Stimulated activated CD8-positive, alpha-beta memory T cell treated with anti-CD3 and anti-CD28 coated beads, Interleukin-7, amount 100 ng/mL, for 48 hours (primary cell): ENCODE data around the gene HMX2.

Source experiments
- DNase-seq, 2 donors: peaks; one replicate each; pipeline ENCODE4 v3.0.0-alpha.2; 2020; ENCODE audit warnings: low read depth in 1 of 2; ENCODE audit errors: extremely low read depth in 1 of 2

HMX2 gene

GRCh38 chr10:123136806-123137642 is 10.9 kb upstream of the HMX2 start:
- DNase-seq: no peak

- no peak for DNase-seq
These were observed 8.8 kb upstream of the HMX2 start for GRCh38 chr10:123139165-123139520.

GRCh38 chr10:123139521-123140163 is 8.3 kb upstream of the HMX2 start:
- DNase-seq: no peak

GRCh38 chr10:123140164-123140982 is 7.6 kb upstream of the HMX2 start:
- no peak for DNase-seq

- no peak for DNase-seq
These were observed 6.9 kb upstream of the HMX2 start for GRCh38 chr10:123140983-123141390.

- no peak for DNase-seq
These were observed 5.9 kb upstream of the HMX2 start for GRCh38 chr10:123141791-123142700.

- no peak for DNase-seq
These were observed 5.2 kb upstream of the HMX2 start for GRCh38 chr10:123142701-123143161.

GRCh38 chr10:123143162-123143824 is 4.6 kb upstream of the HMX2 start:
- no peak for DNase-seq

- no peak for DNase-seq
These were observed 4.1 kb upstream of the HMX2 start for GRCh38 chr10:123143825-123144168.

GRCh38 chr10:123144697-123145541 is 3.0 kb upstream of the HMX2 start:
- DNase-seq: no peak

- no peak for DNase-seq
These were observed 2.4 kb upstream of the HMX2 start for GRCh38 chr10:123145542-123146012.

GRCh38 chr10:123146013-123146893 is 1.7 kb upstream of the HMX2 start:
- no peak for DNase-seq

- DNase-seq: no peak
These were observed 872 bp upstream of the HMX2 start for GRCh38 chr10:123146894-123147634.

- no peak for DNase-seq
These were observed 652 bp downstream of the HMX2 start for GRCh38 chr10:123148414-123149161.

GRCh38 chr10:123149162-123149567 is 1.2 kb downstream of the HMX2 start:
- DNase-seq: no peak

- DNase-seq: no peak
These were observed 1.8 kb downstream of the HMX2 start for GRCh38 chr10:123149568-123150270.
